Esophagus squamous epithelium (tissue), 4 donors: Measurements from ENCODE around the gene STT3B.

ENCODE experiments used
- POLR2A ChIP-seq, 4 donors: fragments of 450-650 bp; IDR thresholded peaks; one replicate each; pipeline ENCODE4 v1.6.1; 2017; ENCODE audit warnings: antibody characterized with exemption in 4 of 4, mild to moderate bottlenecking in 4 of 4, moderate library complexity in 3 of 4
- TF ChIP-seq, protein P1 (sequence below), 6 experiments: fragments of 450-650 bp in 4 of 6; fragments of 200-600 bp in 2 of 6; sonication (generic) in 2 of 6; IDR thresholded peaks; one replicate each; pipeline ENCODE4 v1.5.1; 2016 to 2019; ENCODE audit warnings: antibody characterized with exemption in 6 of 6, mild to moderate bottlenecking in 4 of 6, moderate library complexity in 4 of 6

DNA sequence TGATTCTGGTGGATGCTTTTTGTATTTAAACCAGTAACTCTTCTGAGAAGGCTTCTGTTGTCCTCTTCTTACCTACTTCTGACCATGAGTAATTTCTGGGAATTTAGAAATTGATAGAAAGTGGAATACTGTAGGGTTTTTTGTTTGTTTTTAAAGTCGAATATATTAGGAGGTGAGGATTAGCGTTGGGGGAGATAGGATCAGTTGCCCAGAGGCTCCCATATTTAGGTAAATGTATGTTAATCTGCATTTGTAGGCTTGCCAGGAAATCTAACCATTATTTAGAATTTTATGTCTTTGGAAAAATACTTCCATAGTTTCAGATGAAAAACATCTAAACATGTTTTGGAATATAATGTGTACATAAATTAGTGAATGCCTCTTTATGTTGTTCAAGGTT, 6.1 kb downstream of the STT3B start:
- TF ChIP-seq, protein P1, sequence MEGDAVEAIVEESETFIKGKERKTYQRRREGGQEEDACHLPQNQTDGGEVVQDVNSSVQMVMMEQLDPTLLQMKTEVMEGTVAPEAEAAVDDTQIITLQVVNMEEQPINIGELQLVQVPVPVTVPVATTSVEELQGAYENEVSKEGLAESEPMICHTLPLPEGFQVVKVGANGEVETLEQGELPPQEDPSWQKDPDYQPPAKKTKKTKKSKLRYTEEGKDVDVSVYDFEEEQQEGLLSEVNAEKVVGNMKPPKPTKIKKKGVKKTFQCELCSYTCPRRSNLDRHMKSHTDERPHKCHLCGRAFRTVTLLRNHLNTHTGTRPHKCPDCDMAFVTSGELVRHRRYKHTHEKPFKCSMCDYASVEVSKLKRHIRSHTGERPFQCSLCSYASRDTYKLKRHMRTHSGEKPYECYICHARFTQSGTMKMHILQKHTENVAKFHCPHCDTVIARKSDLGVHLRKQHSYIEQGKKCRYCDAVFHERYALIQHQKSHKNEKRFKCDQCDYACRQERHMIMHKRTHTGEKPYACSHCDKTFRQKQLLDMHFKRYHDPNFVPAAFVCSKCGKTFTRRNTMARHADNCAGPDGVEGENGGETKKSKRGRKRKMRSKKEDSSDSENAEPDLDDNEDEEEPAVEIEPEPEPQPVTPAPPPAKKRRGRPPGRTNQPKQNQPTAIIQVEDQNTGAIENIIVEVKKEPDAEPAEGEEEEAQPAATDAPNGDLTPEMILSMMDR (IDR thresholded peaks at IDR 0.05), result no peak
- TF ChIP-seq POLR2A (IDR thresholded peaks at IDR 0.05), result no peak
